AG04449 (cell line): ENCODE measurements around the gene ASPG.

ENCODE experiments used
- CTCF ChIA-PET: fragments of 350-600 bp; formaldehyde crosslinking; extraction: SDS; loops from one replicate; lab custom pipeline; 2021; ENCODE audit warnings: antibody characterized with exemption; lab: Yijun Ruan, JAX
- POLR2A ChIA-PET: fragments of 400-600, 350-600 bp; formaldehyde crosslinking; extraction: SDS; loops from one replicate; lab custom pipeline; 2020; ENCODE audit warnings: antibody characterized with exemption, inconsistent platforms; lab: Yijun Ruan, JAX
- DNase-seq: peaks from one replicate; pipeline ENCODE4 v3.0.0-alpha.2; 2010; ENCODE audit warnings: low read depth, low spot score
- H3K4me3 ChIP-seq: 2 replicates; pipeline ENCODE4 v1.5.1; 2011; ENCODE audit warnings: low read depth, mild to moderate bottlenecking, control low read depth, low read length
- CTCF ChIP-seq: IDR thresholded peaks from one replicate; pipeline ENCODE4 v1.5.1; 2011; ENCODE audit warnings: mild to moderate bottlenecking, moderate library complexity, low read length, control low read depth, inconsistent platforms; ENCODE audit not compliant: insufficient read depth; ENCODE audit errors: missing control alignments

The ASPG gene

GRCh38 chr14:104134061-104134965 is 48.8 kb downstream of the ASPG start:
- CTCF ChIA-PET: no interaction called here
- TF ChIP-seq CTCF: no peak
- POLR2A ChIA-PET: no interaction called here
- DNase-seq: no peak
- H3K4me3 ChIP-seq: no peak overlapping the region

- ChIA-PET POLR2A (no interaction called here), CTCF (no interaction called here)
- no peak for DNase-seq
- H3K4me3 ChIP-seq: no peak overlapping the region
- TF ChIP-seq CTCF: peak; percentile 9
Observed at GRCh38 chr14:104135121-104135903, 49.8 kb downstream of the ASPG start.

GRCh38 chr14:104135904-104136471 is 50.5 kb downstream of the ASPG start:
- no peak for DNase-seq
- no peak for TF ChIP-seq CTCF
- CTCF ChIA-PET: no interaction called here
- H3K4me3 ChIP-seq: no peak overlapping the region
- POLR2A ChIA-PET: no interaction called here

- no peak overlapping the region for H3K4me3 ChIP-seq
- ChIA-PET POLR2A (no interaction called here), CTCF (interaction anchor here (1.0 to 1.3 kb wide), 2 partner anchors 422 to 427 kb away, joined by 3 to 6 read pairs; no protein-coding TSS in a partner anchor)
- no peak for DNase-seq
- no peak for TF ChIP-seq CTCF
Observed at GRCh38 chr14:104136472-104137296, 51.2 kb downstream of the ASPG start.

GRCh38 chr14:104137297-104138097 is 52.0 kb downstream of the ASPG start:
- peak; percentile 72 for TF ChIP-seq CTCF
- no peak for DNase-seq
- no peak overlapping the region for H3K4me3 ChIP-seq
- CTCF ChIA-PET: interaction anchor here (0.8 to 1.3 kb wide), 5 partner anchors 8 to 509 kb away, joined by 3 to 6 read pairs (median 3); no protein-coding TSS in a partner anchor
- POLR2A ChIA-PET: no interaction called here
